Colonic mucosa (tissue), 4 donors: Measurements from ENCODE around the gene CEMIP2. TPM values are rescaled to one million over a fixed set of nuclear protein-coding genes. Genes with fewer than 3 reads are reported as not detected.

ENCODE experiments used
- DNase-seq: peaks from one replicate; pipeline ENCODE4 v3.0.0-alpha.2; 2020
- H3K27ac ChIP-seq: fragments of 200-600 bp; one replicate; pipeline ENCODE4 v1.8.0; 2021
- H3K27me3 ChIP-seq: fragments of 200-600 bp; one replicate; pipeline ENCODE4 v1.8.0; 2021
- H3K36me3 ChIP-seq: fragments of 200-600 bp; one replicate; pipeline ENCODE4 v1.8.0; 2021
- H3K4me1 ChIP-seq: fragments of 200-600 bp; one replicate; pipeline ENCODE4 v1.8.0; 2021; ENCODE audit warnings: mild to moderate bottlenecking
- H3K4me3 ChIP-seq: fragments of 200-600 bp; one replicate; pipeline ENCODE4 v1.8.0; 2021
- H3K9ac ChIP-seq, 2 donors: one replicate each; pipeline ENCODE4 v1.7.0; 2013; ENCODE audit warnings: control low read depth in 2 of 2, low read depth in 2 of 2, low read length in 2 of 2
- H3K9me3 ChIP-seq: fragments of 200-600 bp; one replicate; pipeline ENCODE4 v1.8.0; 2021
- CTCF ChIP-seq: fragments of 200-600 bp; IDR thresholded peaks from one replicate; pipeline ENCODE4 v1.8.0; 2022; ENCODE audit warnings: antibody characterized with exemption, mild to moderate bottlenecking
- intact Hi-C: fragments of 100-400 bp; cut with DNase I; formaldehyde crosslinking; loops from one replicate; pipeline ENCODE4 v1.14.1; 2022
- total RNA-seq, 2 donors: library from RNA; stranded (reverse); fragmentation: NEBNext Ultra II Directional in 1 of 2; extraction: Animal tissue kit (Norgen Biotek cat#: 25700) in 1 of 2; gene quantifications; one replicate each; pipeline ENCODE4 v1.2.1, GENCODE V29; 2021
- donor health status: healthy.
- donor health status: DM: no; HTN: no; CAD: no.
- donor health status: DM: no; HTN: no; CAD: no.

Gene CEMIP2
- total RNA-seq, 2 donors from 2014 or later, result 72.7 to 111 TPM

GRCh38 chr9:71687676-71688075 is 80.6 kb downstream of the CEMIP2 start:
- Histone ChIP-seq H3K36me3 (peaks cover 5% of the 10 kb centered on the region), H3K27ac (no peak overlapping the region), H3K27me3 (no peaks in the 10 kb centered on the region), H3K4me1 (no peaks in the 10 kb centered on the region), H3K4me3 (no peak overlapping the region), H3K9ac (no peak overlapping the region), H3K9me3 (no peaks in the 10 kb centered on the region)
- no peak for DNase-seq
- intact Hi-C loops, result no loop called here
- TF ChIP-seq CTCF, result no peak

- no peak for DNase-seq
- Histone ChIP-seq H3K9me3 (no peaks in the 10 kb centered on the region), H3K9ac (no peak overlapping the region), H3K4me1 (peaks cover 10% of the 10 kb centered on the region), H3K27me3 (no peaks in the 10 kb centered on the region), H3K36me3 (peaks cover 5% of the 10 kb centered on the region), H3K27ac (peak overlapping the region; percentile 51), H3K4me3 (no peak overlapping the region)
- intact Hi-C loops, result no loop called here
- TF ChIP-seq CTCF, result no peak
These were observed 82.3 kb downstream of the CEMIP2 start for GRCh38 chr9:71685988-71686387.

GRCh38 chr9:71685394-71685793 is 82.9 kb downstream of the CEMIP2 start:
- Histone ChIP-seq H3K4me3 (no peak overlapping the region), H3K4me1 (peaks cover 12% of the 10 kb centered on the region), H3K27ac (peak overlapping the region; percentile 51), H3K9me3 (no peaks in the 10 kb centered on the region), H3K27me3 (no peaks in the 10 kb centered on the region), H3K36me3 (peaks cover 5% of the 10 kb centered on the region), H3K9ac (no peak overlapping the region)
- intact Hi-C loops, result no loop called here
- TF ChIP-seq CTCF, result no peak
- DNase-seq, result peak; percentile 32

- intact Hi-C loops, result no loop called here
- no peak overlapping the region for H3K4me3 ChIP-seq
- H3K36me3 ChIP-seq, result no peaks in the 10 kb centered on the region
- no peak overlapping the region for H3K9ac ChIP-seq
- H3K27ac ChIP-seq, result no peak overlapping the region
- no peak for TF ChIP-seq CTCF
- no peaks in the 10 kb centered on the region for H3K9me3 ChIP-seq
- H3K27me3 ChIP-seq, result no peaks in the 10 kb centered on the region
- DNase-seq, result no peak
- H3K4me1 ChIP-seq, result peaks cover 13% of the 10 kb centered on the region
These were observed 83.7 kb downstream of the CEMIP2 start for GRCh38 chr9:71684566-71684965.

GRCh38 chr9:71683598-71684235 is 84.6 kb downstream of the CEMIP2 start:
- intact Hi-C loops, result no loop called here

More at GRCh38 chr9:71683598-71684235, 84.6 kb downstream of the CEMIP2 start:
- Histone ChIP-seq H3K27me3 (no peaks in the 10 kb centered on the region), H3K4me3 (no peak overlapping the region), H3K9me3 (no peaks in the 10 kb centered on the region), H3K4me1 (peaks cover 13% of the 10 kb centered on the region), H3K36me3 (no peaks in the 10 kb centered on the region), H3K27ac (peak overlapping the region; percentile 16), H3K9ac (no peak overlapping the region)
- no peak for TF ChIP-seq CTCF
- DNase-seq, result no peak
